Transverse colon (tissue), 4 donors: ENCODE measurements around the gene S100A10. TPM values are rescaled to one million over a fixed set of nuclear protein-coding genes. Genes with fewer than 3 reads are reported as not detected.
A peak's percentile ranks its signal among the peaks of the same experiment; 100 is the strongest.

ENCODE experiments used
- DNase-seq: peaks from one replicate; pipeline ENCODE4 v3.0.0-alpha.2; 2019
- H3K27ac ChIP-seq, 4 donors: fragments of 200-600 bp; sonication (generic); 2 replicates each; pipeline ENCODE4 v1.5.1; 2016 to 2018; ENCODE audit warnings: inconsistent platforms in 4 of 4
- H3K27me3 ChIP-seq: fragments of 200-600 bp; sonication (generic); 2 replicates; pipeline ENCODE4 v1.5.1; 2017; ENCODE audit warnings: inconsistent platforms
- H3K36me3 ChIP-seq, 4 donors: fragments of 200-600 bp; sonication (generic); 2 replicates each; pipeline ENCODE4 v1.5.1; 2017 to 2019; ENCODE audit warnings: inconsistent platforms in 4 of 4
- H3K4me1 ChIP-seq, 4 donors: fragments of 200-600 bp; sonication (generic); 2 replicates each; pipeline ENCODE4 v1.5.1; 2017 to 2020; ENCODE audit warnings: inconsistent platforms in 4 of 4
- H3K4me3 ChIP-seq, 4 donors: fragments of 200-600 bp; sonication (generic); 1 replicate in 1 of 4; 2 replicates in 3 of 4; pipeline versions ENCODE4 v1.5.1 to v1.6.1; 2017 to 2019; ENCODE audit warnings: inconsistent platforms in 4 of 4
- H3K9me3 ChIP-seq, 2 donors: fragments of 200-600 bp; sonication (generic); 2 replicates each; pipeline ENCODE4 v1.5.1; 2017 to 2019; ENCODE audit warnings: inconsistent platforms in 2 of 2
- CTCF ChIP-seq, 5 experiments: fragments of 200-600 bp in 3 of 5; fragments of 450-650 bp in 2 of 5; sonication (generic) in 3 of 5; IDR thresholded peaks; 1 replicate in 2 of 5; 2 replicates in 3 of 5; pipeline ENCODE4 v1.5.1; 2016 to 2017; ENCODE audit warnings: antibody characterized with exemption in 5 of 5, inconsistent platforms in 3 of 5, mild to moderate bottlenecking in 2 of 5, moderate library complexity in 1 of 5
- EP300 ChIP-seq: sonication (generic); formaldehyde crosslinking; IDR thresholded peaks from one replicate; pipeline ENCODE4 v1.6.1; 2017; ENCODE audit warnings: antibody characterized with exemption, low read depth
- POLR2A ChIP-seq: fragments of 450-650 bp; IDR thresholded peaks from one replicate; pipeline ENCODE4 v1.6.1; 2016; ENCODE audit warnings: antibody characterized with exemption, mild to moderate bottlenecking, moderate library complexity
- POLR2AphosphoS5 ChIP-seq, 3 donors: sonication (generic); formaldehyde crosslinking; IDR thresholded peaks; one replicate each; pipeline ENCODE4 v1.6.1; 2016; ENCODE audit warnings: antibody characterized with exemption in 3 of 3
- WGBS, 2 donors: methylation state at CpG; one replicate each; pipeline ENCODE4 v1.1.5; 2018; ENCODE audit warnings: low coverage in 1 of 2; 5-methylcytosine and 5-hydroxymethylcytosine counted together
- in situ Hi-C, 4 donors: fragments of 200-750 bp; cut with MboI; loops; one replicate each; pipeline versions ENCODE4 v1.15.0 to v1.15.1; 2017; ENCODE audit warnings: low sequenced_read_pairs in 3 of 4, low pct_ligation_motif_present in 1 of 4, low pct_unique_long_range_greater_than_20kb in 1 of 4
- intact Hi-C: fragments of 100-400 bp; cut with DNase I; formaldehyde crosslinking; loops from one replicate; pipeline ENCODE4 v1.15.1; 2023; ENCODE audit warnings: low total_unique reads
- total RNA-seq, 4 donors: library from RNA; depleted of rRNA; stranded (reverse); fragments of >200 nt; gene quantifications; one replicate each; pipeline ENCODE4 v1.1.0, GENCODE V29; 2016

S100A10 gene
- total RNA-seq, 4 donors from 2014 or later: 59.1 to 289 (median 251) TPM

- in situ Hi-C loops (no loop called here), intact Hi-C loops (no loop called here)
- no peaks in the 10 kb centered on the region for H3K27me3 ChIP-seq
- 63% methylated on average over 2 of the region's 2 CpGs; no CpG with 5 or more reads in 1 of the 2 donors for WGBS, 2 donors
- H3K36me3 ChIP-seq: no peaks in the 10 kb centered on the region
- H3K27ac ChIP-seq: peak overlapping the region; percentile 65 to 85 (median 77)
- no peak overlapping the region for H3K4me3 ChIP-seq
- H3K9me3 ChIP-seq: no peaks in the 10 kb centered on the region
- no peak for DNase-seq
- TF ChIP-seq POLR2A (no peak), POLR2AphosphoS5 (IDR thresholded peaks at IDR 0.05) (peak in 1 of 3 donors; percentile 45)
- H3K4me1 ChIP-seq: peaks cover 15 to 71% (median 39%) of the 10 kb centered on the region in 4 donors
Measured at GRCh38 chr1:151975311-151976014, 18.2 kb downstream of the S100A10 start.

GRCh38 chr1:151972542-151973248 is 21.0 kb downstream of the S100A10 start:
- no peaks in the 10 kb centered on the region for H3K9me3 ChIP-seq
- H3K27ac ChIP-seq: peak overlapping the region; percentile 33 to 85 (median 46)
- peaks cover 15 to 71% (median 49%) of the 10 kb centered on the region in 4 donors for H3K4me1 ChIP-seq
- no peaks in the 10 kb centered on the region for H3K36me3 ChIP-seq
- DNase-seq: peak; percentile 67
- no peak overlapping the region for H3K4me3 ChIP-seq
- in situ Hi-C loops (no loop called here), intact Hi-C loops (no loop called here)
- TF ChIP-seq POLR2AphosphoS5 (IDR thresholded peaks at IDR 0.05) (peak; percentile 76 to 82 (median 77)), POLR2A (no peak), CTCF (IDR thresholded peaks at IDR 0.05) (no peak), EP300 (peak; percentile 9)
- 15 to 29% methylated on average over 7 of the region's 7 CpGs for WGBS, 2 donors
- no peaks in the 10 kb centered on the region for H3K27me3 ChIP-seq

DNA sequence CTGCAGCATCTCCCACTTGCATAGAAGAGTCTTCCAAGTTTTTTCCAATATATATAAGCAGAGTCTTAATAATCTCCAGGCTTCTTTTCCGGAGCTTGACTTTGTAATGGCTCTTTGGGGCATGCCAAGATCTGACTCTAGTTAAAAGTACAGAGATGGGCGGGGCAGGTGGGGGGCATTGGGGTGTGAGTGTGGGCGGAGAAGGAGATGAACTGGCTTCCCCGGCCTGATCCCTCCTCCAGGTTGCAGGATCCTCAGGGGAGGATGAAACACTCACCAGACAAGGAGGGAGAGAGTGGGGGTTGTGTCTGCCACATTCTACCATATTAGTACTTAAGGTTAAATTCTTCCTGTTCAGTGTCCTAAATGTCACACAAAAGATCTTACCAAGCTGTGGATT is 23.0 kb downstream of the S100A10 start:
- Histone ChIP-seq H3K4me1 (peaks cover 11 to 54% (median 41%) of the 10 kb centered on the region in 4 donors), H3K36me3 (no peaks in the 10 kb centered on the region), H3K27ac (no peak overlapping the region), H3K4me3 (no peak overlapping the region), H3K9me3 (no peaks in the 10 kb centered on the region), H3K27me3 (no peaks in the 10 kb centered on the region)
- no peak for TF ChIP-seq EP300
- no peak for TF ChIP-seq CTCF (IDR thresholded peaks at IDR 0.05)
- TF ChIP-seq POLR2A: no peak
- no peak for TF ChIP-seq POLR2AphosphoS5 (IDR thresholded peaks at IDR 0.05)
- WGBS, 2 donors: 24 to 57% methylated on average over 3 to 4 of the region's 4 CpGs
- peak; percentile 57 for DNase-seq
- in situ Hi-C loops (no loop called here), intact Hi-C loops (no loop called here)

DNA sequence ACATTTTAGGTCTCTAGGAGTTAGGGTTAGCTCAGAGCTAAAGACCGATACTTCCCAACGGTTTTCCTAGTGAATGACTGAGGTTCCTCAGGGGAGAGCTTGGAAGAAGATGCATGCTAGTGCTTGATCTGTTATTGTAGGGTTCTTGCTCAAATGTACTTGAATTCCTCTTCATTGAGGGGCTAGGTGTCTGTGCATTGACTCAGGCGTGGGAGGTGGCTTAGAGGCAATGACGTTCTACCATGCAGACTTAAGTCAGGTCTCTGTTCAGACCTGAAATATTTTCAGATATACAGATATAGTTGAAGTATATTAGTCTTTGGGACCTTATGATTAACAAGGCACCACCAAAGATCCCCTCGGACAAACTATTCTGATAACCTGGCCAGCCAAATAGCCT is 23.5 kb downstream of the S100A10 start:
- no peaks in the 10 kb centered on the region for H3K36me3 ChIP-seq
- TF ChIP-seq CTCF (IDR thresholded peaks at IDR 0.05) (no peak), POLR2AphosphoS5 (IDR thresholded peaks at IDR 0.05) (no peak), EP300 (no peak), POLR2A (no peak)
- intact Hi-C loops: no loop called here
- no peak overlapping the region for H3K4me3 ChIP-seq
- H3K9me3 ChIP-seq: no peaks in the 10 kb centered on the region
- no peak overlapping the region for H3K27ac ChIP-seq
- peaks cover 11 to 52% (median 41%) of the 10 kb centered on the region in 4 donors for H3K4me1 ChIP-seq
- H3K27me3 ChIP-seq: no peaks in the 10 kb centered on the region
- no peak for DNase-seq
- 73 to 87% methylated on average over 3 to 5 of the region's 5 CpGs for WGBS, 2 donors
- in situ Hi-C loops: no loop called here
